Medulla oblongata (tissue), 1 donor: ENCODE data around the gene OSBPL7.
"Not testable (repeated sequence)": the region's sequence is repeated elsewhere in the genome, so short reads cannot be mapped to it uniquely, and the experiment has no call there.

Experiments used
- DNase-seq: peaks from one replicate; pipeline ENCODE4 v3.0.0-alpha.2; 2015; ENCODE audit errors: extremely low spot score

OSBPL7 gene

GRCh38 chr17:47806026-47806912 is 15.3 kb downstream of the OSBPL7 start:
- DNase-seq, result no peak

DNA sequence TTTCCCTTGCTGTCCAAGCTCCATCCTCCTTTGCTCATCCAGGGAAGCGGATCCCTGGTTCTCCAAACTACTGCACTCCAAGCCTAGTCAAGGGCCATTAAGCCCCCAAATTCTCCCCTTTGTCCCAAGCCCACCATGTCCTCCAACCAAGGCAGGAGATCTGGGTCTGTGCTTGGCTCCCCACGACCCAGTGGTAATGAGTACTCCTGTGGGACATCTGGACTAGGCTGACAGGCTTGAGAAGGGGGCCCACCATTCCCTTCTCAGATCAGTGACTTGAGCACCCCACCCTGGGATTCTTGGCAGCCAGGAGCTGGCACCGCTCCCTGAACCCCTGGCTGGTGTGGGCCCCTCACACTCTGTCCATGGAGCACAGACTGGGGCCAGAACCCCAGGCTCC is 17.1 kb downstream of the OSBPL7 start:
- DNase-seq, result no peak

DNA sequence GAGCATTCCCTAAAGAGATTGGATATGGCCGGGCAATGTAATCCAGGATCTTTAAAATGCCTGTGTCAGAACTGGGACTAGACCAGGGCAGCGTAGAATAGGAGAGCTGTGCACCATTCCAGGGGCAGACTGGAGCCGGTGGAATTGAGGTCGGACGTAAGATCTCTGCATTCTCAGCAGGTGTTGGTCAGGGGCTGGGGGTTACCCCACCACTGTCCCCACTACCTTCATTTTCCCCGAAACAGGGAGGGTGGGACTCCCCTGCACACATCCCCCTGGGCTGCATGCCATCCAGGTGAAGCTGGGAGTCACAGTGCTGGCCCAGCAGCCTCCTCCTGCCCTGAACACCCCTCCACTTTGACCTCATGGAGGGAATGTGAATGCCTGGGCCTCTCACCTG is 17.8 kb downstream of the OSBPL7 start:
- no peak for DNase-seq

GRCh38 chr17:47803201-47803600 is 18.4 kb downstream of the OSBPL7 start:
- DNase-seq, result no peak

DNA sequence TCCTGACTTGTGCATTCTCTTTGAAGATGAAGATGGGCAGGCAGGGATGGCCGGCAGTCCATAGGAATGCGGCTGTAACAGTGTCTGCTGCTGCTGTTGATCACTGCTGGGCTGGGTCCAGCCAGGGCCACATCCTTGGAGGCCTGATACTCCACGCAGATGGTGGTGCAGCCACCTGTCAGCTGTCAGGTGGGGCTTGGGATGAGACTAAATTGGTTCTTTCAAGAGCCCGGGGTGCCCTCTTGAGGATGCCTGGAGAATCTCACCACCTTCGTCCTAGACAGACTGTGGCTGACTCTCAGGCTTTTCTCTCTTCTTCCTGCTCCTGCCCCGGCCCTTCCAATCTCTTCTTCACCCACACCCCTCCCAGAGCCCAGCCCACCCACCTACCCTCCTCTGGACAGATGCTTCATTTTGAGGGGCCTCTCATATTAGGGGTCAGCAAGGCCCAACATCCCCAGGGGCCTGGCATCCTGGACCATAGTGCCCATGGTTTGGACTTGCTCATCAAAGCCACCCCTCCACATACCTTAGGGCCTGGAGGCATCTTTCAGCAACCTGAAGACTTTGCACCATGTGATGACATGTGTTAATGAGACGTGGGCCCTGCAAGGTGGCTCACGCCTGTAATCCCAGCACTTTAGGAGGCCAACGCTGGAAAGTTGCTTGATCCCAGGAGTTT is 19.1 kb downstream of the OSBPL7 start:
- peak; percentile 16 for DNase-seq

GRCh38 chr17:47801906-47802305 is 19.7 kb downstream of the OSBPL7 start:
- DNase-seq, result no peak

GRCh38 chr17:47801176-47801765 is 20.3 kb downstream of the OSBPL7 start:
- no peak for DNase-seq

- DNase-seq, result no peak
These were observed 20.9 kb downstream of the OSBPL7 start for GRCh38 chr17:47800686-47801085.

- DNase-seq, result no peak
These were observed 23.8 kb downstream of the OSBPL7 start for GRCh38 chr17:47797797-47798196.

DNA sequence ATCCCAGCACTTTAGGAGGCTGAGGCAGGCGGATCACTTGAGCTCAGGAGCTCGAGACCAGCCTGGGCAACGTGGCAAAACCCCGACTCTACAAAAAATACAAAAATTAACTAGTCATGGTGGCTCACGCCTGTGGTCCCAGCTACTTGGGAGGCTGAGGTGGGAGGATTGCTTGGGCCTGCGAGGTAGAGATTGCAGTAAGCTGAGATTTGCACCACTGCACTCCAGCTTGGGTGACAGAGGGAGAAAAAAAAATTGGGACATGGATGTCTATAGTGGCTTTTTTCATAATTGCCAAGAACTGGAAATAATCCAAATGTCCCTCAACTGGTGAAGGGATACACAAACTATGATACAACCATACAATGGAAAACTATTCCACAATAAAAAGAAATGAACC is 28.6 kb downstream of the OSBPL7 start:
- no peak for DNase-seq

- DNase-seq, result no peak
These were observed 29.1 kb downstream of the OSBPL7 start for GRCh38 chr17:47792457-47792856.

DNA sequence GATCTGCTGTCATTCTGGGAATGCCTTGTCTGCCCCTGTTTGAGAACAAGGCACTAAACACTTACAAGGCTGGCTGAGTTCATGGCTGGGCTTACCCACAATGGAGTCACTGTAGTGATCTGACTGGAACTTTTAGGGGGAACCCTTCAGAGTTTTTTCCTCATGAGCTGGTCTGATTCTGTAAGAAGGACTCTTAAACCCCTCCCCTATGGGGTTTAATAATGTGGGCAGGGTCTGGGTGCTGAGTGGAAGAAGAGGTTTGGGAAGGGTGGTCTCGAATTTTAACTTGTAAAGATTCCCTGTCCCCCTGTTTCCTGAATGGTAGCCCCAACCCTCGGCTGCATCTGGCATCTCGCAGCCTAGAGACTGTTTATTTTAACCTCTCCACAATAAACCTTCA is 30.6 kb downstream of the OSBPL7 start:
- no peak for DNase-seq

DNA sequence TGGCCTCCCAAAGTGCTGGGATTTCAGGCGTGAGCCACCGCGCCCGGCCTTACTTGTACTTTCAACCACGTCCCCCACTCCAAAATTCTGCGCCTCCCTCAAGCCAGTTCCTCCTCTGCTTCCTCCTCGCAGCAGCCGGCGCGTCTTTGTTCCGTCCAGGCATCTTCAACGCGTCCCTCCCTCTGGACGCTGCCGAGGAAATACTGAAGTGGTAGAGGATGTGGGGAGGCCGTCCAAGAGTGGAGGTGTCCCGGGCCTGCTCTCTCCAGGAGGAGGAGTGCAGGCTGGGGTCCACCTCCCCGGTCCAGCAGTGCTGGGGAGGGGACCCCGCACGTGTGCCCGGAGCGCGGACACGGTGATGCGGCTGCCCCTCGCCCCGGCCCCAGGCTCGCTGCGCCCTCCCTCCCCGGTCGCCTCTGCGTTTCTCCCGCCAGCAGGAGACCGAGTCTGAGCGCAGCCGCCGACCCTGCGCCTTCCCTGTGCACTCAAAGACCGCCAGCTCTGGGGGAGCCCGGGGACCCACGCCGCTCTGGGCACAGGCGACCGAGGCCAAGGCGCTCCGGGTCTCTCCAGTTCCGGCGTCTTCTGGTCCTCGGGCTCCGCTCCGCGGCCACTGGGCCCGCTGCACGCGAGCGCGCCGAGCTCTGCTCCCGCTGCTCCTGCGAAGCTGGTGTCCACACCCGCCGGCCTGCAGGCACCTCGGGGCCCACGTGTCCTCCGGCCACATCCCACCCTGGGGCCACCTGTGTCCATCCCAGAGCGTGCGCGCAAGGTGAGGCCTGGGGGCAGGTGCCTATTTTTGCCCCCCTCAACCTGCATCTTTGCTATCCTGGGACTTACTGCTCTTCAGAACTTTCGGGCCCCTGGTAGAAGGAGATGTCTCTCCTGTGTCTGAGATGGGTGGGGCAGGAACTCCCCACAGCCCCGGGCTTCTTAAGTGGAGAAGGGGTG is 31.7 kb downstream of the OSBPL7 start:
- DNase-seq, result peak; percentile 36

DNA sequence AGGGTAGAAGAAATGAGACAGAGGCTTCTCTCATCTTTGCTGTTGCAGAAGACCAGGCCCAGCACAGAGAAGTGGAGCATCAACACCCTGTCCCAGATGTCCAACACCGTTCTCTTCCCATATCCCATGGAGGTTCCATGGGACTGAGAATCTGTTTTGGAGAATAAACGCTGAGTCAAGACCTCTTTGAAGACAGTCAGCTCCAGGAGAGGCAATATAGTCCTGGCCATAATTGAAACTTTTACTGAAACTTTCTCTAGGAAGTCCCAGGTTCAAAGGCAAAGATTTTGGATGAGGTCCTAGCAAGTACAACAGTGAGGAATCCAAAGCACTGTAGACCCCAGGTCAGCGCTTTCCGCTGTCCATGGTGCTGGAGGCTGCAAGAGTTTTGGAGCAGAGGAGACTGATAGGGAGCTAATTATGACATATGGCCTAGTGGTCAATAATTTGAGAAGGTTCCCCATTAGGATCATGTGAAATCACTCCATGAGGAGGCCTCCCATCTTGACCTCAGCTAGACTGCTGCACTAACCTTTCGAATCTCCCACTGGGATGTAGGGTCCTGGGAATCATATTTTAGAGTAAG is 36.0 kb downstream of the OSBPL7 start:
- DNase-seq, result no peak

- no peak for DNase-seq
These were observed 40.2 kb downstream of the OSBPL7 start for GRCh38 chr17:47781397-47781796.

DNA sequence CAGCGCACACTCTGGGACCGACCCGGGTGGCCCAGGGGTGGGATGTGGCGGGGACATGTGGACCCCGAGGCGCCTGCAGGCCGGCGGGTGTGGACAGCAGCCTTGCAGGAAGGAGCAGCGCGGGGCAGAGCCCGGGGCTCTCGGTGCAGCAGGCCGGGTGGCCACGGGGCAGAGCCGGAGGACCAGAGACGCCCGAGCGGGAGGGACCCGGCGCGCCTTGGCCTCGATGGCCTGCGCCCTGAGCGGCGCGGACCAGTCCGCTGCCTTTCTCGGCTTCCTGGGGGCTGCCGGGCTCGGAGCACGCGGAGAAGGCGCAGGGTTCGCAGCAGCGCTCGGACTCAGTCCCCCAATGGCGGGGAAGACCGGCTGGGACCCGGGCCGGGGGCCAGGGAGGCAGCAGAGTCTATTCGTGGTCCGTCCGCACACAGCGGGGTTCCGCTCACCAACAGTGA is 43.4 kb downstream of the OSBPL7 start:
- DNase-seq, result no peak

- DNase-seq, result peak; percentile 31
These were observed 45.0 kb downstream of the OSBPL7 start for GRCh38 chr17:47776330-47777197.

GRCh38 chr17:47774987-47775580 is 46.5 kb downstream of the OSBPL7 start:
- DNase-seq, result no peak

GRCh38 chr17:47774331-47774730 is 47.3 kb downstream of the OSBPL7 start:
- no peak for DNase-seq

DNA sequence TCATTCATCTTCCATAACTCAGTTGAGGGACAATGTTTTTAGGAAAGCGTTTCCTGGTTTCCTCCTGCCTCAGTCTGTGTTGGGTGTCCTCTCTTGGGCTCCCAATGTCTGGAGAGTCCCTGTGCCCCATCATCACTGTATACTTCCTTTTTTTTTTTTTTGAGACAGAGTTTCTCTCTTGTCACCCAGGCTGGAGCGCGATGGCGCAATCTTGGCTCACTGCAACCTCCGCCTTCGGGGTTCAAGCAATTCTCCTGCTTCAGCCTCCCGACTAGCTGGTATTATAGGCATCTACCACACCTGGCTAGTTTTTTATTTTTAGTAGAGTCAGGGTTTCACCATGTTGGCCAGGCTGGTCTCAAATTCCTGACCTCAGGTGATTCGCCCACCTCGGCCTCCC is 47.9 kb downstream of the OSBPL7 start:
- DNase-seq, result not testable (repeated sequence)
